ENCODE data around the gene SUSD3. TPM values are rescaled to one million over a fixed set of nuclear protein-coding genes. Genes with fewer than 3 reads are reported as not detected.

Gene SUSD3
- total RNA-seq, 2 experiments from 2014 or later, result 69.6 to 71.4 TPM

- ChIA-PET POLR2A (interaction anchor here (0.7 to 3.4 kb wide), 5 partner anchors 23 to 461 kb away, joined by 3 to 13 read pairs (median 4); no protein-coding TSS in a partner anchor), CTCF (interaction anchor here (1.6 to 3.8 kb wide), 2 partner anchors 46 to 197 kb away, joined by 5 to 16 read pairs; no protein-coding TSS in a partner anchor)
- peaks cover 77% of the 10 kb centered on the region for H3K4me1 Mint-ChIP-seq
These were observed 47.1 kb downstream of the SUSD3 start for GRCh38 chr9:93105620-93106019.

GRCh38 chr9:93107151-93107824, 48.8 kb downstream of the SUSD3 start:
- ChIA-PET CTCF (interaction anchor here (0.6 to 4.3 kb wide), 16 partner anchors 10 to 291 kb away, joined by 3 to 55 read pairs (median 4); partner anchors contain the start of genes CARD19 and NINJ1), POLR2A (interaction anchor here (0.6 to 3.6 kb wide), 9 partner anchors 10 to 459 kb away, joined by 3 to 38 read pairs (median 5); partner anchors contain the start of genes CARD19 and NINJ1)
- no peaks in the 10 kb centered on the region for H3K27me3 Mint-ChIP-seq
- H3K4me3 Mint-ChIP-seq, result no peak overlapping the region
- peaks cover 77% of the 10 kb centered on the region for H3K4me1 Mint-ChIP-seq
- H3K36me3 Mint-ChIP-seq (ENCODE audit: low read depth), result peaks cover 66% of the 10 kb centered on the region
- no peak for DNase-seq
- H3K27ac Mint-ChIP-seq, result peak overlapping the region; percentile 61
- peaks cover 19% of the 10 kb centered on the region for H3K9me3 Mint-ChIP-seq

More at GRCh38 chr9:93105620-93106019, 47.1 kb downstream of the SUSD3 start:
- peaks cover 68% of the 10 kb centered on the region for H3K36me3 Mint-ChIP-seq (ENCODE audit: low read depth)
- H3K4me3 Mint-ChIP-seq, result no peak overlapping the region
- no peaks in the 10 kb centered on the region for H3K27me3 Mint-ChIP-seq
- no peak overlapping the region for H3K27ac Mint-ChIP-seq
- no peak for DNase-seq
- peaks cover 23% of the 10 kb centered on the region for H3K9me3 Mint-ChIP-seq

GRCh38 chr9:93107825-93108161, 49.3 kb downstream of the SUSD3 start:
- POLR2A ChIA-PET, result interaction anchor here (0.6 to 3.6 kb wide), 9 partner anchors 11 to 195 kb away, joined by 3 to 38 read pairs (median 5); partner anchors contain the start of genes CARD19 and NINJ1

GRCh38 chr9:93108291-93109041, 50.0 kb downstream of the SUSD3 start:
- Mint-ChIP-seq H3K27ac (peak overlapping the region; percentile 61), H3K4me3 (peak overlapping the region; percentile 32), H3K27me3 (no peaks in the 10 kb centered on the region), H3K36me3 (ENCODE audit: low read depth) (peaks cover 65% of the 10 kb centered on the region), H3K9me3 (peaks cover 14% of the 10 kb centered on the region), H3K4me1 (peaks cover 65% of the 10 kb centered on the region)
- ChIA-PET POLR2A (interaction anchor here (0.6 to 3.6 kb wide), 16 partner anchors 12 to 346 kb away, joined by 3 to 38 read pairs (median 4); partner anchors contain the start of genes CARD19 and NINJ1), CTCF (interaction anchor here (0.6 to 4.3 kb wide), 50 partner anchors 11 to 1167 kb away, joined by 3 to 55 read pairs (median 4); partner anchors contain the start of genes CARD19, FAM120AOS and NINJ1)
- DNase-seq, result peak; percentile 68

More at GRCh38 chr9:93107825-93108161, 49.3 kb downstream of the SUSD3 start:
- peak overlapping the region; percentile 61 for H3K27ac Mint-ChIP-seq
- peaks cover 72% of the 10 kb centered on the region for H3K4me1 Mint-ChIP-seq
- H3K27me3 Mint-ChIP-seq, result no peaks in the 10 kb centered on the region
- CTCF ChIA-PET, result interaction anchor here (0.6 to 4.3 kb wide), 18 partner anchors 11 to 292 kb away, joined by 3 to 55 read pairs (median 6); partner anchors contain the start of genes CARD19 and NINJ1
- peaks cover 18% of the 10 kb centered on the region for H3K9me3 Mint-ChIP-seq
- peak overlapping the region; percentile 32 for H3K4me3 Mint-ChIP-seq
- H3K36me3 Mint-ChIP-seq (ENCODE audit: low read depth), result peaks cover 67% of the 10 kb centered on the region
- no peak for DNase-seq

GRCh38 chr9:93110311-93110855, 51.9 kb downstream of the SUSD3 start:
- Mint-ChIP-seq H3K9me3 (no peaks in the 10 kb centered on the region), H3K27ac (no peak overlapping the region), H3K4me1 (peaks cover 54% of the 10 kb centered on the region), H3K27me3 (no peaks in the 10 kb centered on the region), H3K4me3 (no peak overlapping the region), H3K36me3 (ENCODE audit: low read depth) (peaks cover 50% of the 10 kb centered on the region)
- ChIA-PET POLR2A (no interaction called here), CTCF (interaction anchor here (1.0 to 4.3 kb wide), 11 partner anchors 9 to 456 kb away, joined by 3 to 55 read pairs (median 15); partner anchors contain the start of genes CARD19 and FAM120AOS)
- DNase-seq, result no peak

GRCh38 chr9:93111001-93111370, 52.5 kb downstream of the SUSD3 start:
- no peak overlapping the region for H3K27ac Mint-ChIP-seq
- POLR2A ChIA-PET, result no interaction called here
- H3K4me1 Mint-ChIP-seq, result peaks cover 48% of the 10 kb centered on the region
- no peaks in the 10 kb centered on the region for H3K9me3 Mint-ChIP-seq
- CTCF ChIA-PET, result interaction anchor here (1.2 kb wide), 1 partner anchor 9 kb away, joined by 3 read pairs; no protein-coding TSS in a partner anchor
- no peak for DNase-seq
- H3K36me3 Mint-ChIP-seq (ENCODE audit: low read depth), result peaks cover 44% of the 10 kb centered on the region
- H3K27me3 Mint-ChIP-seq, result no peaks in the 10 kb centered on the region
- H3K4me3 Mint-ChIP-seq, result no peak overlapping the region

- DNase-seq, result no peak
- CTCF ChIA-PET, result interaction anchor here (0.9 to 1.2 kb wide), 2 partner anchors 8 to 10 kb away, joined by 3 to 4 read pairs; no protein-coding TSS in a partner anchor
- Mint-ChIP-seq H3K27ac (no peak overlapping the region), H3K4me3 (no peak overlapping the region), H3K9me3 (no peaks in the 10 kb centered on the region), H3K4me1 (peaks cover 44% of the 10 kb centered on the region), H3K27me3 (no peaks in the 10 kb centered on the region), H3K36me3 (ENCODE audit: low read depth) (peaks cover 42% of the 10 kb centered on the region)
- POLR2A ChIA-PET, result no interaction called here
These were observed 53.0 kb downstream of the SUSD3 start for GRCh38 chr9:93111371-93112115.

- Mint-ChIP-seq H3K9me3 (no peaks in the 10 kb centered on the region), H3K4me1 (peaks cover 37% of the 10 kb centered on the region), H3K27me3 (no peaks in the 10 kb centered on the region), H3K4me3 (no peak overlapping the region), H3K27ac (no peak overlapping the region), H3K36me3 (ENCODE audit: low read depth) (peaks cover 34% of the 10 kb centered on the region)
- CTCF ChIA-PET, result interaction anchor here (0.9 kb wide), 1 partner anchor 8 kb away, joined by 4 read pairs; no protein-coding TSS in a partner anchor
- no peak for DNase-seq
- POLR2A ChIA-PET, result no interaction called here
These were observed 53.8 kb downstream of the SUSD3 start for GRCh38 chr9:93112116-93112863.

- Mint-ChIP-seq H3K27ac (no peak overlapping the region), H3K9me3 (no peaks in the 10 kb centered on the region), H3K27me3 (no peaks in the 10 kb centered on the region), H3K36me3 (ENCODE audit: low read depth) (peaks cover 32% of the 10 kb centered on the region), H3K4me3 (no peak overlapping the region), H3K4me1 (peaks cover 30% of the 10 kb centered on the region)
- POLR2A ChIA-PET, result no interaction called here
- no peak for DNase-seq
- CTCF ChIA-PET, result interaction anchor here (0.9 kb wide), 1 partner anchor 8 kb away, joined by 3 read pairs; no protein-coding TSS in a partner anchor
These were observed 54.4 kb downstream of the SUSD3 start for GRCh38 chr9:93112864-93113389.

- peaks cover 21% of the 10 kb centered on the region for H3K4me1 Mint-ChIP-seq
- DNase-seq, result no peak
- no peaks in the 10 kb centered on the region for H3K27me3 Mint-ChIP-seq
- CTCF ChIA-PET, result interaction anchor here (1.1 kb wide), 1 partner anchor 15 kb away, joined by 4 read pairs; no protein-coding TSS in a partner anchor
- peaks cover 28% of the 10 kb centered on the region for H3K36me3 Mint-ChIP-seq (ENCODE audit: low read depth)
- H3K4me3 Mint-ChIP-seq, result no peak overlapping the region
- H3K9me3 Mint-ChIP-seq, result no peaks in the 10 kb centered on the region
- no peak overlapping the region for H3K27ac Mint-ChIP-seq
- POLR2A ChIA-PET, result no interaction called here
These were observed 55.9 kb downstream of the SUSD3 start for GRCh38 chr9:93114169-93114983.

- no peak overlapping the region for H3K27ac Mint-ChIP-seq
- ChIA-PET CTCF (interaction anchor here (1.1 kb wide), 1 partner anchor 14 kb away, joined by 4 read pairs; no protein-coding TSS in a partner anchor), POLR2A (no interaction called here)
- no peak overlapping the region for H3K4me3 Mint-ChIP-seq
- H3K4me1 Mint-ChIP-seq, result peaks cover 27% of the 10 kb centered on the region
- no peaks in the 10 kb centered on the region for H3K27me3 Mint-ChIP-seq
- DNase-seq, result no peak
- H3K9me3 Mint-ChIP-seq, result no peaks in the 10 kb centered on the region
- peaks cover 29% of the 10 kb centered on the region for H3K36me3 Mint-ChIP-seq (ENCODE audit: low read depth)
These were observed 56.5 kb downstream of the SUSD3 start for GRCh38 chr9:93114984-93115335.

All from activated CD4-positive, alpha-beta memory T cell treated with anti-CD3 and anti-CD28 coated beads, Interleukin-2, amount 10 ng/mL, durations not matched to agents 7 days and 5 days (primary cell).